ENCODE data around the gene PTGR1.

The PTGR1 gene

DNA sequence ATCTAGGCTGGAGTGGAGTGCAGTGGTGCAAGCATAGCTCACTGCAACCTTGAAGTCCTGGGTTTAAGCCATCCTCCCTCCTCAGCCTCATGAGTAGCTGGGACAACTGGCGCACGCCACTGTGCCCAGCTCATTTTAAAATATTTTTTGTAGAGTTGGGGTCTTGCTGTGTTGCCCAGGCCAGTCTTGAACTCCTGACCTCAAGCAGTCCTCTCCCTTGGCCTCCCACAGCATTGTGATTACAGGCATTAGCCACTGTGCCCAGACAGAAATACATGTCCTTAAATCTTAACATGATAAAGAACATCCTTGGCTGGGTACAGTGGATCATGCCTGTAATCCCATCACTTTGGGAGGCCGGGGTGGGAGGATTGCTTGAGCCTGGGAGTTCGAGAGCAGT lies 67.7 kb downstream of the PTGR1 start:
- no peak for DNase-seq

- no peak for DNase-seq
Measured at GRCh38 chr9:111529787-111530186, 69.7 kb downstream of the PTGR1 start.

GRCh38 chr9:111527347-111527746 lies 72.1 kb downstream of the PTGR1 start:
- no peak for DNase-seq

DNA sequence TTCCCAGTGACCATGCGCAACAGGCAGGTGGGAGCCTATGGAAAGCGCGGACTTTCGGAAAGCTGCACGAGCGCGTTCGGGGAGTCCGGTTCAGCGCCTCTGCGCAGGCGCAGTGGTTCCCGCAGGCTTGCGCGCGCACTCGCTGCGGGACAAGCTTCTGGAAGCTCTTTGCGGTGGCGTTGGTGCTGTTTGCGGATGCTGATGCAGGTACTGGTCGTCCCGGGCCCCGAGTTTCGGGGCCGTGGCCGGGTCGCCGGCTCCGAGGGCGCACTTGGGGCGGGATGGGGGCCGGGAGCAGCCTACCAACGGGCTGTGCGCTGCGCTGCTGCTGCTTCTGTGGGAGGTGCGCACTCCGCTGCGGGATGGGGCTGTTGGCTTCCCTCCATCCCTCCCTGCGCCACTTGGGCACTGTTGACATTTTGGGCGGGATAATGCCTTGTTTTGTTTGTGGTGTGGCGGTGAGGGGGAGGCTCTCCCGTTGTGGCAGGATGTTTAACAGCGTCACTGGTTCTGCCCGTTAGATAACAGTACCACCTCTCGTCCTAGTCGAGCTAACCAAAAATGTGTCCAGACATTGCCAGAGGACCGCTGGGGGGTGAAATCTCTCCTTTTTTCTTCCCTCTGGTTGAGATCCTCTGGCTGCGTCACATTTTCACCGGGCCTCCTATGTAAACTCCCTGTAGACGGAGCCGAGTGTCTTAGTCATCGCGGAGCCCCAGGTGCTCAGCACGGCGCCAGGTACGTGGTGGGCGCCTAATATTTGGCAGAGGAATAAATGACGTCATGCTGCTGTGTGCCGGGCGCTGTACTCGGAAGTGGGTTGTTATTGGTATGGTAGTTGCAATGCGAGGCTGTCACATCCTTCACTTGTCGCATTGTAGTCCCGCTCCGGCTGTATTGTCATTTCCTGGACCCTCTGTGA lies 74.1 kb downstream of the PTGR1 start, which contains the start of gene ZNF483:
Gene ZNF483 (plus strand): TSS at position 124 of the 922 bp plus-strand sequence. CDS start 2,217 bp downstream, outside the sequence.
- peak; percentile 74 for DNase-seq

GRCh38 chr9:111524731-111525055 lies 74.8 kb downstream of the PTGR1 start:
- DNase-seq: no peak

GRCh38 chr9:111516061-111516465 lies 83.4 kb downstream of the PTGR1 start:
- DNase-seq: no peak

- no peak for DNase-seq
Measured at GRCh38 chr9:111514967-111515366, 84.5 kb downstream of the PTGR1 start.
